ENCODE results near the gene RPTOR.

Gene RPTOR

GRCh38 chr17:80693511-80693910 is 148.9 kb downstream of the RPTOR start:
- in situ Hi-C loops (cut with MboI; ENCODE audit: low pct_unique_long_range_greater_than_20kb, low sequenced_read_pairs, unreplicated experiment) = no loop called here
- TF ChIP-seq, protein P1, sequence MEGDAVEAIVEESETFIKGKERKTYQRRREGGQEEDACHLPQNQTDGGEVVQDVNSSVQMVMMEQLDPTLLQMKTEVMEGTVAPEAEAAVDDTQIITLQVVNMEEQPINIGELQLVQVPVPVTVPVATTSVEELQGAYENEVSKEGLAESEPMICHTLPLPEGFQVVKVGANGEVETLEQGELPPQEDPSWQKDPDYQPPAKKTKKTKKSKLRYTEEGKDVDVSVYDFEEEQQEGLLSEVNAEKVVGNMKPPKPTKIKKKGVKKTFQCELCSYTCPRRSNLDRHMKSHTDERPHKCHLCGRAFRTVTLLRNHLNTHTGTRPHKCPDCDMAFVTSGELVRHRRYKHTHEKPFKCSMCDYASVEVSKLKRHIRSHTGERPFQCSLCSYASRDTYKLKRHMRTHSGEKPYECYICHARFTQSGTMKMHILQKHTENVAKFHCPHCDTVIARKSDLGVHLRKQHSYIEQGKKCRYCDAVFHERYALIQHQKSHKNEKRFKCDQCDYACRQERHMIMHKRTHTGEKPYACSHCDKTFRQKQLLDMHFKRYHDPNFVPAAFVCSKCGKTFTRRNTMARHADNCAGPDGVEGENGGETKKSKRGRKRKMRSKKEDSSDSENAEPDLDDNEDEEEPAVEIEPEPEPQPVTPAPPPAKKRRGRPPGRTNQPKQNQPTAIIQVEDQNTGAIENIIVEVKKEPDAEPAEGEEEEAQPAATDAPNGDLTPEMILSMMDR (IDR thresholded peaks at IDR 0.05; ENCODE audit: extremely low read depth, insufficient read depth, missing control alignments) = no peak
- DNase-seq (ENCODE audit: low spot score) = no peak

GRCh38 chr17:80694085-80694991 is 149.7 kb downstream of the RPTOR start:
- DNase-seq (ENCODE audit: low spot score) = no peak
- TF ChIP-seq, protein P1 (IDR thresholded peaks at IDR 0.05; ENCODE audit: extremely low read depth, insufficient read depth, missing control alignments) = no peak
- in situ Hi-C loops (cut with MboI; ENCODE audit: low pct_unique_long_range_greater_than_20kb, low sequenced_read_pairs, unreplicated experiment) = no loop called here

DNA sequence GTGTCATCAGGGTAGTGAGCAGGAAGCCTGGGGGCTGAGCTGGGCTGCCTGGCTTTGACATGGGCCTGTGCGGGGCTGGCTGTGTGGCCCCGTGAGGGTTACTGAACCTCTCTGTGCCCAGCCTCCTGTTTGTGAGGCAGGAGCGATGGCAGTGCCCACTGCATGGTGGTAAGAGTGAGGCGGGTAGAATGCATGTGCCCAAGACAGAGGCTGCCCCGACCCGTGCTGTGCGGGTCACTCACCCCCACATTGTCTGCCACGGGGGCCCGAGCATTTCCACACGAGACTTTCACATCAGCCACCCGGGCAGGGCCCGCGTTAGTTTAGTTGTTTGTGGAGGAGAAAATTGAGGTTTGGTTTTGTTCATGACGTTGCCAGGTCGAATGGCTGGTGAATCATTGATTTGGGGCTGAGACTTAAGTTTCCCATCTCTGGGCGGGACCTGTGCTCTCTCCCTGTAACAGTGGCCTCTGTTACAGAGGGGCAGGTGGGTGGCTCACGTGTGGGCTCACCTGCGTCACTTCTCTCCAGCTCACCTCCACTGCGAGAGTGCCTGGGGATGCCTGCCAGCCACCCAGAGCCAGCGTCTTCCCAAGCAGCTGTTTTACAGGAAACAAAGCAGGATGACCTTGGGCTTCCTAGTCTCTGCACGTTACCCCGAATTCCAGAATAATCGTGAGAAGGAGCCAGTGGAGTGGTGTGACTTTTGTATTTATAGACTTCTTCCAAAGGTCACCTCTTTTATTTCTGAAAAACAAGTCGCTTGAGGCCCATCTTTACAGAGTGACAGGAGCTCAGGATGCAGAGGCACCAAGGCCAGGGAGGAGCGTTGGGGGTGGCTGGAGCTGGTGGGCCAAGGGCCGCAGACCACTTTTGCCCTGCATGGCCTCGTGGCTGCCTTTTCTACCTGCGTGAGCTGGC is 150.6 kb downstream of the RPTOR start:
- in situ Hi-C loops (cut with MboI; ENCODE audit: low pct_unique_long_range_greater_than_20kb, low sequenced_read_pairs, unreplicated experiment) = no loop called here
- no peak for DNase-seq (ENCODE audit: low spot score)
- TF ChIP-seq, protein P1 (IDR thresholded peaks at IDR 0.05; ENCODE audit: extremely low read depth, insufficient read depth, missing control alignments) = no peak

- no peak for DNase-seq (ENCODE audit: low spot score)
- in situ Hi-C loops (cut with MboI; ENCODE audit: low pct_unique_long_range_greater_than_20kb, low sequenced_read_pairs, unreplicated experiment) = no loop called here
- TF ChIP-seq, protein P1 (IDR thresholded peaks at IDR 0.05; ENCODE audit: extremely low read depth, insufficient read depth, missing control alignments) = no peak
Measured at GRCh38 chr17:80695979-80696378, 151.3 kb downstream of the RPTOR start.

- TF ChIP-seq, protein P1 (IDR thresholded peaks at IDR 0.05; ENCODE audit: extremely low read depth, insufficient read depth, missing control alignments) = no peak
- no peak for DNase-seq (ENCODE audit: low spot score)
- in situ Hi-C loops (cut with MboI; ENCODE audit: low pct_unique_long_range_greater_than_20kb, low sequenced_read_pairs, unreplicated experiment) = no loop called here
Measured at GRCh38 chr17:80696456-80696855, 151.8 kb downstream of the RPTOR start.

DNA sequence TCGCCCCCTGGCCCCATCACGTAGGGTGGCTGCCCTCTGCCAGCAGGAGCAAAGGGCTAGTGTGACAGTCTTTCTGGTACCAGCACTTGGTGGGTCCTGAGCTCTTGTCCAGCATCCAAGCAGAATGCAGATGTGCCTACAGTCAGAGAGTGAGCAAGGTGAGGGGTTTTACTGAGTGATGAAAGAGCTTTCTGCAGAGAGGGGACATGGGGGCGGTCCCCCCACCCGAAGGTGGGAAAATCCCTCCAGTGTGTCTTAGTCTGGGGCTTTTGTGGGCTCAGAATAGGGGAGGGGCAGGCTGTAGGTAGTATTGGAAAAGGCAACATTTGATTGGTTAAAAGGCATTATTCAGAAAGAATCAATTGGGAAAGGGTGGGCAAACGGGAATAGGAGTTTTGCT is 152.3 kb downstream of the RPTOR start:
- DNase-seq (ENCODE audit: low spot score) = no peak
- in situ Hi-C loops (cut with MboI; ENCODE audit: low pct_unique_long_range_greater_than_20kb, low sequenced_read_pairs, unreplicated experiment) = no loop called here
- TF ChIP-seq, protein P1 (IDR thresholded peaks at IDR 0.05; ENCODE audit: extremely low read depth, insufficient read depth, missing control alignments) = no peak

Measured in GM13977 (cell line).